ENCODE results near the gene DOCK2. TPM values are rescaled to one million over a fixed set of nuclear protein-coding genes. Genes with fewer than 3 reads are reported as not detected.

The DOCK2 gene
- total and polyA plus RNA-seq, 8 donors = 0.73 to 15.6 (median 1.7) TPM

DNA sequence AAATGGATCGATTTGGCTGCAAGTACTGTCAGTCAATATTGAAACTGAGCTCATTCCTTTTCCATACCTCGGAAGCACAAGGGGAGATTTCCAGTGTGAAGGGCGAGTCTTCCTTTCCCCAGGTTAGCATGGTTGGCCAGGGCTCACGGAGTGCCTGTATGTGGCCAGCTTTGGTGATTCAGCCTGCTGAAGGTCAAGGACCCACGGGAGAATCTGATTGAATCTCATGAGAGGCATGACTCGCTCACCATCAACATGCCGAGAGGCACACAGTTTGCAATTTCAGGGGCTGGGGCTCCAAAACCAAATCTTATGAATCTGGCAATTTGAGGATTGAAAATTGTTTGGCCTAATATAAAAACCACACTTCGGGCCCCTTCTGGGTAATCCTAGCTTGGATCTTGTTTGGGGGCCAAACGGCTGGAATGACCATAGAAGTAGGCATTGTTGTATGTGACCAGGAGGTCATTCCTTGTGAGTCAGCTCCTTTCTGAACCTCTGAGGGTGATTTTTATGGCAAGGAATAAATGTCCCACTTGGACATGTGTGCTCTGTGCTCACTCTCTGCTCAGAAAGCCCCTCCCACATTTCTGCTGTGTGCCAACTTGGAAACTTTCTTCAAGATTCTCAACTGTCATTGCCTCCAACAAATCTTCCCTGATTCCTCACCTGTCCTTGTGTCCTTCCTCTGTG is 69.8 kb downstream of the DOCK2 start:
- H3K9me3 ChIP-seq = no peaks in the 10 kb centered on the region
- H3K4me3 ChIP-seq = no peak overlapping the region
- DNase-seq (no peak), ATAC-seq (no peak), FAIRE-seq (no peak)
- intact Hi-C loops (cut with DNase I) = no loop called here
- TF ChIP-seq, protein P1, sequence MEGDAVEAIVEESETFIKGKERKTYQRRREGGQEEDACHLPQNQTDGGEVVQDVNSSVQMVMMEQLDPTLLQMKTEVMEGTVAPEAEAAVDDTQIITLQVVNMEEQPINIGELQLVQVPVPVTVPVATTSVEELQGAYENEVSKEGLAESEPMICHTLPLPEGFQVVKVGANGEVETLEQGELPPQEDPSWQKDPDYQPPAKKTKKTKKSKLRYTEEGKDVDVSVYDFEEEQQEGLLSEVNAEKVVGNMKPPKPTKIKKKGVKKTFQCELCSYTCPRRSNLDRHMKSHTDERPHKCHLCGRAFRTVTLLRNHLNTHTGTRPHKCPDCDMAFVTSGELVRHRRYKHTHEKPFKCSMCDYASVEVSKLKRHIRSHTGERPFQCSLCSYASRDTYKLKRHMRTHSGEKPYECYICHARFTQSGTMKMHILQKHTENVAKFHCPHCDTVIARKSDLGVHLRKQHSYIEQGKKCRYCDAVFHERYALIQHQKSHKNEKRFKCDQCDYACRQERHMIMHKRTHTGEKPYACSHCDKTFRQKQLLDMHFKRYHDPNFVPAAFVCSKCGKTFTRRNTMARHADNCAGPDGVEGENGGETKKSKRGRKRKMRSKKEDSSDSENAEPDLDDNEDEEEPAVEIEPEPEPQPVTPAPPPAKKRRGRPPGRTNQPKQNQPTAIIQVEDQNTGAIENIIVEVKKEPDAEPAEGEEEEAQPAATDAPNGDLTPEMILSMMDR (IDR thresholded peaks at IDR 0.05) = no peak
- WGBS, 2 donors = 59 to 62% methylated on average over 9 of the region's 9 CpGs
- no peak overlapping the region for H3K27ac ChIP-seq
- H3K4me1 ChIP-seq = no peaks in the 10 kb centered on the region
- H3K27me3 ChIP-seq = no peaks in the 10 kb centered on the region
- no peaks in the 10 kb centered on the region for H3K36me3 ChIP-seq

DNA sequence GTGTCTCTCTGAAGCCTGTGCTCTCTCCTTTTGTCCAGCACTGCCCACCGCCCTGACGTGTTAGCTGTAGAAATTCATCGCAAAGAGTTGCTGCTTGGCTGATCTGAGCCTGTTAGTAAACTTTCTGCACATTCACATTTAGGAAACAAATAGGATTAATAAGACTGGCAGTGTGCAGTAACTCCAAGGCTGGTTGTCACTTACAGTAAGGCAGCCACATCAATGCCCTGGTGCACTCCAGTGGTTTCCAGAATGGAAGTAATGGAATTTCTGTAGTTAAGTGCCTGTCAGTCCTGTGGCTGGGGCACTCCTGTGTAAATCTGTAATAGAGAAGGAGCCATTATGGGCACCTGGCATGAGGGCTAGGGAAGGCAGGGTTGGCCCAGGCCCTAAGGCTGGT is 70.6 kb downstream of the DOCK2 start:
- Histone ChIP-seq H3K36me3 (no peaks in the 10 kb centered on the region), H3K27me3 (no peaks in the 10 kb centered on the region), H3K4me1 (no peaks in the 10 kb centered on the region), H3K4me3 (no peak overlapping the region), H3K9me3 (no peaks in the 10 kb centered on the region), H3K27ac (no peak overlapping the region)
- intact Hi-C loops (cut with DNase I) = no loop called here
- ATAC-seq = no peak
- 85 to 90% methylated on average over 3 of the region's 3 CpGs for WGBS, 2 donors
- TF ChIP-seq, protein P1 (IDR thresholded peaks at IDR 0.05) = no peak
- no peak for FAIRE-seq
- no peak for DNase-seq

DNA sequence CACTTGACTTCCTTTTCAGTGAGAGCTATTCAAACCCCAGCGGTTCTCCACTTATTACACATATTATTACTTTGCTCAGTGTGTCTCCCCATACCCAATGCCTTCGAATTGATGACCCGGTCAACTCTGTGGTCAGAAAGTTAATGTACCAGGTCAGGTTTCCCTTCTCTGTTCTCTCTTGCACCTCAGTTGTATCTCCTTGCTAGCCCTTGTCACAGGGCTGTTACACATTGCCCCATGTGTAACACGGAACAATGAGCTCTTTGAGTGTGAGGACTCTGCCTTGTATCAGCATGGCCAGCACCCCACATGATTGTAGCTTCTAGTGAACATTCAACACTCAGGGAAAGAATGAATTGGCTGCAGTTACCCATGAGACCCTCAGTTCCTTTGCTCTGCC is 73.6 kb downstream of the DOCK2 start:
- no peak for DNase-seq
- Histone ChIP-seq H3K27ac (no peak overlapping the region), H3K4me1 (no peaks in the 10 kb centered on the region), H3K4me3 (no peak overlapping the region), H3K9me3 (no peaks in the 10 kb centered on the region), H3K36me3 (no peaks in the 10 kb centered on the region), H3K27me3 (peaks cover 0 to 3% (median 0%) of the 10 kb centered on the region in 4 donors)
- TF ChIP-seq, protein P1 (IDR thresholded peaks at IDR 0.05) = no peak
- 24 to 59% methylated on average over 4 of the region's 4 CpGs for WGBS, 2 donors
- no peak for ATAC-seq
- no peak for FAIRE-seq
- intact Hi-C loops (cut with DNase I) = no loop called here

DNA sequence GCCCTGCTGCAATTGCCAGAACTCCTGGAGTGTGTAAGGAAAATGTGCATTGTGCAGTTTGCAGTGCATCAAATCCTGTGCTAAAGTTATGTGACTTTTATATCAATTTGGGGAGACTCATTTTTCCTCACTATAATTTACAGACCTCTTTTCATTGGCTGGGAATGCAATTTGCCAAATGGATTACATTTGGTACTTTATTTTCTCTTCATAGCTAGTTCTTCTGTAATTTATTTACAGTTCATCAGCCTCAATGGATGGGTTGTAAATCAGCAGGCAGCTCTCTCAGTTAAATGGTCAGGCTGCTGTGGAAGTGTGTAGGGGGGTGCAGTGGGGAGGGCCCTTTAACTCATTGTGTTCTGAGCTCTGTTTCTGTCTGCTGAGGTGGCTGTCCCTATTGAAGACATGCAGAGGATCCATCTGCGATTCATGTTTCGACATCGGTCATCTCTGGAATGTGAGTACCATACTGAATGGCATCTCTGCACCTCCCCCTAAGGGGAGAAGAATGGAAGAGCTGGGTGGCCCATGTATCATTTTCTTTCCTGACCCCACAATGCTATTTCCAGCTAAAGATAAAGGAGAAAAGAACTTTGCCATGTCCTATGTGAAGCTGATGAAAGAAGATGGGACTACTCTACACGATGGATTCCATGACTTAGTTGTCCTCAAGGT is 74.6 kb downstream of the DOCK2 start:
- DNase-seq = no peak
- no peak for ATAC-seq
- Histone ChIP-seq H3K9me3 (no peaks in the 10 kb centered on the region), H3K36me3 (no peaks in the 10 kb centered on the region), H3K27me3 (peaks cover 0 to 3% (median 0%) of the 10 kb centered on the region in 4 donors), H3K4me1 (no peaks in the 10 kb centered on the region), H3K27ac (no peak overlapping the region), H3K4me3 (no peak overlapping the region)
- intact Hi-C loops (cut with DNase I) = no loop called here
- WGBS, 2 donors = 79 to 89% methylated on average over 4 of the region's 4 CpGs
- TF ChIP-seq, protein P1 (IDR thresholded peaks at IDR 0.05) = no peak
- FAIRE-seq = no peak

DNA sequence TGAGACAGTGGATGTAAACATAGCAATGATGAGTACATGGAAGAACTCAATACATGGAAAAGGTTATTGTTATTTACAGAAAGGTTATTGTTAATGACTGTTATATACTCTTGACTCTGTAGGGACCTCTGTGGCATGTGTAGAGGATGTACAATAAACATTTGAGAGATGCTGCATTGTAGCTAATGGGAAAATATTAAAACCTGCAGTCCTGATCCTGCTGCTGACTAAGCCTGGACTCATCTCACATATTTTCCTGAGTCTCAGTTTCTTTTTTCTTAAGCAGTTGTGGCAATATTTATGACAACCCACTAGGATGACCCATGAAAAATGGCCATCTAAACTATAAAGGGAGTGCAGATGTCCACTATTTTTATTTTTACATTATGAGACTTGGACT is 75.4 kb downstream of the DOCK2 start:
- FAIRE-seq = no peak
- DNase-seq = no peak
- intact Hi-C loops (cut with DNase I) = no loop called here
- H3K27me3 ChIP-seq = peaks cover 0 to 3% (median 0%) of the 10 kb centered on the region in 4 donors
- no peaks in the 10 kb centered on the region for H3K36me3 ChIP-seq
- no peak for ATAC-seq
- H3K4me3 ChIP-seq = no peak overlapping the region
- H3K27ac ChIP-seq = no peak overlapping the region
- TF ChIP-seq, protein P1 (IDR thresholded peaks at IDR 0.05) = no peak
- no peaks in the 10 kb centered on the region for H3K9me3 ChIP-seq
- H3K4me1 ChIP-seq = no peaks in the 10 kb centered on the region
